Tibial nerve (tissue), 4 donors: ENCODE results near the gene ATP6AP2. TPM values are rescaled to one million over a fixed set of nuclear protein-coding genes. Genes with fewer than 3 reads are reported as not detected.

Source experiments
- DNase-seq, 2 donors: peaks; one replicate each; pipeline ENCODE4 v3.0.0-alpha.2; 2019; ENCODE audit warnings: low spot score in 2 of 2
- H3K27ac ChIP-seq, 4 donors: fragments of 200-600 bp; sonication (generic) in 3 of 4; one replicate each; pipeline ENCODE4 v1.5.1; 2017 to 2019; ENCODE audit warnings: mild to moderate bottlenecking in 1 of 4
- H3K27me3 ChIP-seq, 2 donors: fragments of 200-600 bp; sonication (generic) in 1 of 2; one replicate each; pipeline versions ENCODE4 v1.5.1 to v1.6.0; 2017 to 2019
- H3K36me3 ChIP-seq, 3 donors: fragments of 200-600 bp; sonication (generic); one replicate each; pipeline ENCODE4 v1.5.1; 2018 to 2019
- H3K4me1 ChIP-seq, 4 donors: fragments of 200-600 bp; sonication (generic) in 3 of 4; one replicate each; pipeline ENCODE4 v1.5.1; 2017 to 2019
- H3K4me3 ChIP-seq, 4 donors: fragments of 200-600 bp; sonication (generic) in 3 of 4; one replicate each; pipeline ENCODE4 v1.5.1; 2017 to 2019; ENCODE audit warnings: mild to moderate bottlenecking in 1 of 4, moderate library complexity in 1 of 4
- H3K9me3 ChIP-seq, 4 donors: fragments of 200-600 bp; sonication (generic) in 3 of 4; one replicate each; pipeline ENCODE4 v1.5.1; 2017 to 2019
- CTCF ChIP-seq, 5 experiments: fragments of 200-600 bp in 3 of 5; fragments of 450-650 bp in 2 of 5; sonication (generic) in 3 of 5; IDR thresholded peaks; one replicate each; pipeline ENCODE4 v1.5.1; 2016 to 2019; ENCODE audit warnings: antibody characterized with exemption in 5 of 5, mild to moderate bottlenecking in 3 of 5, moderate library complexity in 2 of 5
- EP300 ChIP-seq, 2 donors: sonication (generic); formaldehyde crosslinking; IDR thresholded peaks; one replicate each; pipeline ENCODE4 v1.6.1; 2017; ENCODE audit warnings: antibody characterized with exemption in 2 of 2, mild to moderate bottlenecking in 1 of 2
- POLR2A ChIP-seq, 2 donors: fragments of 450-650 bp; IDR thresholded peaks; one replicate each; pipeline ENCODE4 v1.6.1; 2017; ENCODE audit warnings: antibody characterized with exemption in 2 of 2, mild to moderate bottlenecking in 2 of 2, moderate library complexity in 2 of 2
- WGBS, 2 donors: methylation state at CpG; one replicate each; pipeline ENCODE4 v1.1.5; 2018; 5-methylcytosine and 5-hydroxymethylcytosine counted together
- total RNA-seq, 4 donors: library from RNA; depleted of rRNA; stranded (reverse); fragments of >200 nt; gene quantifications; one replicate each; pipeline ENCODE4 v1.1.0, GENCODE V29; 2016

The ATP6AP2 gene
- total RNA-seq, 4 donors from 2014 or later: 86.4 to 106 (median 89.5) TPM

DNA sequence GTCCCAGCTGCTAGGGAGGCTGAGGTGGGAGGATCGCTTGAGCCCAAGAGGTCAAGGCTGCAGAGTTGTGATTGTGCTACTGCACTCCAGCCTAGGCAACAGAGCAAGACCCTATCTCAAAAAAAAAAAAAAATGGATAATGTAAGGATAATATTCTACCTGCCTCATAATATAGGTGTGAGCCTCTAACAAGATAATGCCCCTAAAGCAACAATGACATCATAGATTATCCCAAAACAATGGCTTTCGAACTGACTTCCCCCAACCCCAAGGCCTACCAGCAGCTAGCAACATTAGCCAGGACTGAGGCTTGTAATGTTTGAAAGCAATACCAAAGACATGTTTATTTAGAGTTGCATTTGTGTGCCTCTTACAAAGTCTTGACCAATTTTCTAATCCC lies 33.9 kb upstream of the ATP6AP2 start:
- Histone ChIP-seq H3K4me3 (no peak overlapping the region), H3K4me1 (peaks cover 0 to 4% (median 0%) of the 10 kb centered on the region in 4 donors), H3K36me3 (no peaks in the 10 kb centered on the region), H3K27me3 (peaks cover 0 to 3% of the 10 kb centered on the region in 2 donors), H3K27ac (no peak overlapping the region), H3K9me3 (no peaks in the 10 kb centered on the region)
- DNase-seq: no peak
- TF ChIP-seq EP300 (IDR thresholded peaks at IDR 0.05) (no peak), CTCF (IDR thresholded peaks at IDR 0.05) (no peak), POLR2A (IDR thresholded peaks at IDR 0.05) (no peak)
- WGBS, 2 donors: 94 to 95% methylated on average over 2 of the region's 2 CpGs

DNA sequence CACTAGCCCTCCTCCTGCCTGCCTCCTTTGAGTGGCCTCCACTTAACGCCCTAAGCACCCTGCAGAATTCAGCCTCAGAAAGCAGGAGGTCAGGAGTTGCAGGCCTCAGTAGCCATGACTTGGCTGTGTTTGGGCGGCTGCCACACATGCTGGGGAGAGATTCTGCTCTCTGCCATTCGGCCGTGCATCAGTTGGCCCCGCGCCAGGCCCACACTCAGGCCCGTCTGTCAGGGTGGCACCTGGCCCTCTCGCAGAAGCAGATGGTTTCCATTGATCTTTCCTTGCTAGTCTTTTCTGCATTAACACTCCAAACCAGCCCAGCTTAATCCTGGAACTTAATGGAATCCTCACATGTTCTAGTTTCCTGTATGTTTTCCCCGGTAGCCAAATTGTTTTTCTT lies 30.7 kb upstream of the ATP6AP2 start:
- H3K4me3 ChIP-seq: no peak overlapping the region
- H3K9me3 ChIP-seq: no peaks in the 10 kb centered on the region
- H3K36me3 ChIP-seq: no peaks in the 10 kb centered on the region
- H3K27me3 ChIP-seq: peaks cover 0 to 3% of the 10 kb centered on the region in 2 donors
- H3K27ac ChIP-seq: no peak overlapping the region
- WGBS, 2 donors: 56 to 64% methylated on average over 8 to 9 of the region's 9 CpGs
- no peak for DNase-seq
- no peaks in the 10 kb centered on the region for H3K4me1 ChIP-seq
- TF ChIP-seq POLR2A (IDR thresholded peaks at IDR 0.05): no peak

- Histone ChIP-seq H3K4me1 (no peaks in the 10 kb centered on the region), H3K4me3 (no peak overlapping the region), H3K27ac (no peak overlapping the region), H3K9me3 (no peaks in the 10 kb centered on the region), H3K27me3 (peaks cover 0 to 3% of the 10 kb centered on the region in 2 donors), H3K36me3 (no peaks in the 10 kb centered on the region)
- no peak for DNase-seq
- 45 to 69% methylated on average over 5 of the region's 5 CpGs for WGBS, 2 donors
- TF ChIP-seq POLR2A (IDR thresholded peaks at IDR 0.05): no peak
- no peak for TF ChIP-seq EP300 (IDR thresholded peaks at IDR 0.05)
- no peak for TF ChIP-seq CTCF (IDR thresholded peaks at IDR 0.05)
Measured at GRCh38 chrX:40552768-40553167, 28.0 kb upstream of the ATP6AP2 start.

DNA sequence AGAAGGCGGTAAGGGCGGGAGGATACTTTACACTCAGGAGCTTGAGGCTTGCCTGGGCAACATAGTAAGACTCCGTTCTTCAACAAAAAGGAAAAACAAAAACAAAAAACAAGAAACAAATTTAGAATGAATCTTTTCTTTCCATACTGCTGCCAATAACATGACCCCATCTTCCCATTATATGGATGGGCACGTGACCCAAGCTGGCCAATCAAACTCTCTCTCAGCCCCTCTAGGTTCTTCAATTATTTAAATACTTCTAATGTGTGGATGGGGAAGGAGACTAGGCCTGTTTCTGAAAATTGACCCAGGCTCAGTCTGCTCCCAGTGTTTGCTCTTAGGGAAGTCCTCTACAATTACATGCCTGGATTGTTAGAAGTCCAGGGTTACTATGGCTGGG lies 22.2 kb upstream of the ATP6AP2 start:
- 86 to 90% methylated on average over 4 of the region's 4 CpGs for WGBS, 2 donors
- Histone ChIP-seq H3K36me3 (no peaks in the 10 kb centered on the region), H3K27ac (no peak overlapping the region), H3K4me3 (no peak overlapping the region), H3K9me3 (no peaks in the 10 kb centered on the region), H3K4me1 (no peaks in the 10 kb centered on the region), H3K27me3 (peaks cover 0 to 27% of the 10 kb centered on the region in 2 donors)
- TF ChIP-seq POLR2A (IDR thresholded peaks at IDR 0.05) (no peak), CTCF (IDR thresholded peaks at IDR 0.05) (no peak), EP300 (IDR thresholded peaks at IDR 0.05) (no peak)
- DNase-seq: no peak

DNA sequence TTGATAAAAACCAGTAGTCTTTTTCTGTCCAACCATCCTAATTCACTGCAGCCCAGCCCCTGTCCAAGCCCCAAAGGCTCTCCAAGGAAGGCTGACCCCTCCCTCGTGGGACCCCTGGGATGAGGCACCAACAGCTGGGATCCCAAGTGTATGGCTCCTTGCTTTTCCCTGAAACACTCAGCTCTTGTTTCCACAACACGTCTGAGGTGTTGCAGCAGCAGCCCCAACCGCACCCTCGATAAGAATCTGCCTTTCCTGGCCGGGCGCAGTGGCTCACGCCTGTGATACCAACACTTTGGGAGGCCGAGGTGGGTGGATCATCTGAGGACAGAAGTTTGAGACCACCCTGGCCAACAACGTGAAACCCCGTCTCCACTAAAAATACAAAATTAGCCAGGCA lies 17.0 kb upstream of the ATP6AP2 start:
- no peaks in the 10 kb centered on the region for H3K4me1 ChIP-seq
- WGBS, 2 donors: 80 to 86% methylated on average over 5 to 10 of the region's 10 CpGs
- no peaks in the 10 kb centered on the region for H3K9me3 ChIP-seq
- no peak overlapping the region for H3K4me3 ChIP-seq
- H3K36me3 ChIP-seq: no peaks in the 10 kb centered on the region
- peaks cover 0 to 20% of the 10 kb centered on the region in 2 donors for H3K27me3 ChIP-seq
- no peak for DNase-seq
- no peak overlapping the region for H3K27ac ChIP-seq
- TF ChIP-seq CTCF (IDR thresholded peaks at IDR 0.05): no peak
- no peak for TF ChIP-seq EP300 (IDR thresholded peaks at IDR 0.05)
- no peak for TF ChIP-seq POLR2A (IDR thresholded peaks at IDR 0.05)

- no peak for TF ChIP-seq EP300 (IDR thresholded peaks at IDR 0.05)
- TF ChIP-seq POLR2A (IDR thresholded peaks at IDR 0.05): no peak
- no peak for TF ChIP-seq CTCF (IDR thresholded peaks at IDR 0.05)
- Histone ChIP-seq H3K27ac (no peak overlapping the region), H3K4me3 (no peak overlapping the region), H3K27me3 (peaks cover 0 to 14% of the 10 kb centered on the region in 2 donors), H3K36me3 (no peaks in the 10 kb centered on the region), H3K4me1 (no peaks in the 10 kb centered on the region), H3K9me3 (no peaks in the 10 kb centered on the region)
- no peak for DNase-seq
- 75 to 86% methylated on average over 4 of the region's 4 CpGs for WGBS, 2 donors
Measured at GRCh38 chrX:40564447-40564846, 16.3 kb upstream of the ATP6AP2 start.
